B cell (primary cell): ENCODE results near the gene SP100. TPM values are rescaled to one million over a fixed set of nuclear protein-coding genes. Genes with fewer than 3 reads are reported as not detected.
A peak's percentile ranks its signal among the peaks of the same experiment; 100 is the strongest.

Experiments used
- ATAC-seq: fragments of 200-7000 bp; cut with Tn5 transposase; one replicate; pipeline ENCODE4 v1.10.0; 2021; ENCODE audit warnings: low read depth, mild to moderate bottlenecking, moderate number of reproducible peaks, moderate library complexity
- CTCF ChIA-PET: fragments of 350-600 bp; sonication (Branson Sonifier 250); formaldehyde crosslinking; loops from one replicate; lab custom pipeline; 2021; ENCODE audit warnings: antibody characterized with exemption, inconsistent platforms; lab: Charles Lee
- POLR2A ChIA-PET: fragments of 350-600 bp; sonication (Branson Sonifier 250); formaldehyde crosslinking; loops from one replicate; lab custom pipeline; 2021; ENCODE audit warnings: antibody characterized with exemption; lab: Charles Lee
- DNase-seq: peaks from one replicate; pipeline ENCODE4 v3.0.0; 2013
- H2AFZ ChIP-seq: 2 replicates; pipeline ENCODE4 v1.6.1; 2012; ENCODE audit warnings: mild to moderate bottlenecking, low read depth, low read length; ENCODE audit not compliant: insufficient read depth, poor library complexity, severe bottlenecking
- H3K27ac ChIP-seq, 2 donors: 1 replicate in 1 of 2; 2 replicates in 1 of 2; pipeline ENCODE4 v1.5.1; 2012 to 2013; ENCODE audit warnings: low read length in 2 of 2, mild to moderate bottlenecking in 2 of 2, moderate library complexity in 1 of 2
- H3K27me3 ChIP-seq, 4 experiments: fragments of 200-600 bp in 1 of 4; sonication (generic) in 1 of 4; replicated peaks in 1 of 4; 1 replicate in 2 of 4; 2 replicates in 2 of 4; pipeline versions ENCODE4 v1.6.1 to v1.7.0; 2013 to 2016; ENCODE audit warnings: low read length in 3 of 4, mild to moderate bottlenecking in 2 of 4, mixed read lengths in 1 of 4, moderate library complexity in 1 of 4; ENCODE audit not compliant: insufficient read depth in 4 of 4, control insufficient read depth in 3 of 4; ENCODE audit errors: control extremely low read depth in 1 of 4
- H3K36me3 ChIP-seq, 2 experiments: replicated peaks in 1 of 2; 1 replicate in 1 of 2; 2 replicates in 1 of 2; pipeline versions ENCODE4 v1.6.1 to v1.7.1; 2013; ENCODE audit warnings: low read length in 1 of 2; ENCODE audit not compliant: insufficient read depth in 2 of 2, control insufficient read depth in 1 of 2; ENCODE audit errors: control extremely low read depth in 1 of 2, extremely low read depth in 1 of 2
- H3K4me1 ChIP-seq, 2 donors: fragments of 200-600 bp in 1 of 2; sonication (generic) in 1 of 2; 1 replicate in 1 of 2; 2 replicates in 1 of 2; pipeline versions ENCODE4 v1.5.1 to v1.6.1; 2013 to 2017; ENCODE audit warnings: low read length in 2 of 2; ENCODE audit not compliant: control insufficient read depth in 2 of 2, insufficient read depth in 2 of 2
- H3K4me2 ChIP-seq: replicated peaks from 2 replicates; pipeline ENCODE3; 2012; ENCODE audit warnings: mild to moderate bottlenecking, low read depth, low read length; ENCODE audit not compliant: poor library complexity, severe bottlenecking
- H3K4me3 ChIP-seq, 5 experiments: fragments of 200-600 bp in 1 of 5; sonication (generic) in 1 of 5; 1 replicate in 3 of 5; 2 replicates in 2 of 5; pipeline versions ENCODE4 v1.5.1 to v1.7.0; 2011 to 2016; ENCODE audit warnings: low read length in 4 of 5, mild to moderate bottlenecking in 4 of 5, low read depth in 2 of 5, control low read depth in 1 of 5, moderate library complexity in 1 of 5; ENCODE audit not compliant: insufficient read depth in 1 of 5; ENCODE audit errors: control extremely low read depth in 1 of 5, extremely low read depth in 1 of 5
- H3K79me2 ChIP-seq: fragments of 200-600 bp; sonication (generic); one replicate; pipeline ENCODE4 v1.6.0; 2016; ENCODE audit warnings: low read length; ENCODE audit not compliant: control insufficient read depth, insufficient read depth
- H3K9ac ChIP-seq: fragments of 200-600 bp; sonication (generic); 2 replicates; pipeline ENCODE4 v1.6.1; 2017; ENCODE audit warnings: mild to moderate bottlenecking, low read length, moderate library complexity
- H3K9me3 ChIP-seq, 3 donors: one replicate each; pipeline versions ENCODE4 v1.6.1 to v1.7.1; 2013; ENCODE audit warnings: low read length in 2 of 3; ENCODE audit not compliant: control insufficient read depth in 2 of 3, insufficient read depth in 1 of 3; ENCODE audit errors: control extremely low read depth in 1 of 3
- H4K20me1 ChIP-seq: 2 replicates; pipeline ENCODE4 v1.6.0; 2012; ENCODE audit warnings: mild to moderate bottlenecking, low read length; ENCODE audit not compliant: insufficient read depth, control insufficient read depth, poor library complexity, severe bottlenecking
- H3K27ac Mint-ChIP-seq: one replicate; pipeline ENCODE4 v1.8.0; 2021; ENCODE audit warnings: mixed read lengths
- H3K27me3 Mint-ChIP-seq: one replicate; pipeline ENCODE4 v1.8.0; 2021; ENCODE audit warnings: mixed read lengths
- H3K4me1 Mint-ChIP-seq: one replicate; pipeline ENCODE4 v1.8.0; 2021; ENCODE audit warnings: mixed read lengths
- H3K4me3 Mint-ChIP-seq: one replicate; pipeline ENCODE4 v1.8.0; 2021; ENCODE audit warnings: mixed read lengths
- H3K9me3 Mint-ChIP-seq: one replicate; pipeline ENCODE4 v1.8.0; 2022; ENCODE audit warnings: mixed read lengths; ENCODE audit not compliant: insufficient read depth
- EZH2 ChIP-seq: IDR thresholded peaks from 2 replicates; pipeline ENCODE4 v1.6.1; 2012; ENCODE audit warnings: borderline replicate concordance, low read depth, mild to moderate bottlenecking, moderate library complexity, low read length; ENCODE audit not compliant: insufficient read depth, poor library complexity, severe bottlenecking
- WGBS: methylation state at CpG from one replicate; pipeline ENCODE4 v1.1.5; 2013; ENCODE audit warnings: missing lambda C conversion rate; ENCODE audit not compliant: insufficient coverage; 5-methylcytosine and 5-hydroxymethylcytosine counted together
- intact Hi-C: fragments of 100-400 bp; cut with micrococcal nuclease; formaldehyde crosslinking; loops from one replicate; pipeline ENCODE4 v1.10.0; 2022
- polyA plus RNA-seq: library from polyadenylated mRNA; depleted of rRNA; stranded (reverse); fragments of >200 nt; gene quantifications from 2 replicates; pipeline ENCODE4 v1.2.3, GENCODE V29; 2012
- total RNA-seq, 2 donors: library from RNA; stranded (reverse); fragments of 120-200 nt in 1 of 2; gene quantifications; 1 replicate in 1 of 2; 2 replicates in 1 of 2; pipeline versions ENCODE4 v1.2.3 to v1.2.4, GENCODE V29; 2013 to 2022
- TF ChIP-seq, protein P1 (sequence below): fragments of 200-600 bp; IDR thresholded peaks from one replicate; pipeline ENCODE4 v1.8.0; 2022; ENCODE audit warnings: antibody characterized with exemption, mild to moderate bottlenecking

SP100 gene
- total and polyA plus RNA-seq, 2 donors (not counting 1 experiment from before 2014, with no cell fraction given), result 209 to 554 TPM

DNA sequence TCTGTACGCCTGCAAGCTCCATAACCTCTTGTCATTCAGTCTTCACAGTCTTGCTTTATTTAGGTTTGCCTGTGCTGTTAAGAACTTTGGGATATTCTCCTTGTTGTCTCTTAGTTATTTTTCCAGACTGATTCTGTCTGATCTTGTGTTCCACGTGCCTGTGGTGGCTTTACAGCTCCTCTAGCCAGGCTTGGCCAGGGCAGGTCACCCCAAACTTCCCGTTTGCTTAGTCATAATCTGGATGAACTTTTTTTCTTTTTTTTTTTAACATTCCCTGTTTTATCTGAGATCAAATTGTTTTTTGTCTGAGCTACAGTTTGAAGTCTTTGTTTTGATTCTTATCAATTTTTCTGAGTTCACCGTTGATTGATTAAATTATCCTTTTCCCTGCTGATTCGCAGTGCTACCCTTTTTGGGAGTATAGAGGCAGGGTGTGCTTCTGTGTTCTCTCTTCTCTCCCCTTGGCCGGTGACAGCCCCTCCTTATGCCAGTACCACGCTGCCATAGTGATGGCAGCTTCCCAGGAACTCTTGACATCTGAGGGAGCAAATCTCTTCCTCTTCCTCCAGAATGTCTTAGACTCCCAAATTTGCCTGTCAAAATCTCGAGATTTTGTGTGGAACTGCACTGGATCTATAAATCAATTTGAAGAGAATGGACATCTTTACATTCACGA is 2.5 kb downstream of the SP100 start:
- Mint-ChIP-seq H3K4me3 (peak overlapping the region; percentile 85), H3K9me3 (no peaks in the 10 kb centered on the region), H3K4me1 (peaks cover 78% of the 10 kb centered on the region), H3K27ac (peak overlapping the region; percentile 92), H3K27me3 (no peaks in the 10 kb centered on the region)
- no peaks in the 10 kb centered on the region for H3K27me3 ChIP-seq
- ATAC-seq, result no peak
- H4K20me1 ChIP-seq, result peaks cover 12% of the 10 kb centered on the region
- intact Hi-C loops, result loop anchor here (5.0 kb wide), 1 partner anchor 351 kb away; the partner anchor contains the start of gene SLC16A14
- no peak for DNase-seq
- peak overlapping the region; percentile 74 for H3K4me2 ChIP-seq
- TF ChIP-seq, protein P1, sequence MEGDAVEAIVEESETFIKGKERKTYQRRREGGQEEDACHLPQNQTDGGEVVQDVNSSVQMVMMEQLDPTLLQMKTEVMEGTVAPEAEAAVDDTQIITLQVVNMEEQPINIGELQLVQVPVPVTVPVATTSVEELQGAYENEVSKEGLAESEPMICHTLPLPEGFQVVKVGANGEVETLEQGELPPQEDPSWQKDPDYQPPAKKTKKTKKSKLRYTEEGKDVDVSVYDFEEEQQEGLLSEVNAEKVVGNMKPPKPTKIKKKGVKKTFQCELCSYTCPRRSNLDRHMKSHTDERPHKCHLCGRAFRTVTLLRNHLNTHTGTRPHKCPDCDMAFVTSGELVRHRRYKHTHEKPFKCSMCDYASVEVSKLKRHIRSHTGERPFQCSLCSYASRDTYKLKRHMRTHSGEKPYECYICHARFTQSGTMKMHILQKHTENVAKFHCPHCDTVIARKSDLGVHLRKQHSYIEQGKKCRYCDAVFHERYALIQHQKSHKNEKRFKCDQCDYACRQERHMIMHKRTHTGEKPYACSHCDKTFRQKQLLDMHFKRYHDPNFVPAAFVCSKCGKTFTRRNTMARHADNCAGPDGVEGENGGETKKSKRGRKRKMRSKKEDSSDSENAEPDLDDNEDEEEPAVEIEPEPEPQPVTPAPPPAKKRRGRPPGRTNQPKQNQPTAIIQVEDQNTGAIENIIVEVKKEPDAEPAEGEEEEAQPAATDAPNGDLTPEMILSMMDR, result no peak
- no peak for TF ChIP-seq EZH2
- peaks cover 63 to 70% of the 10 kb centered on the region in 2 donors for H3K4me1 ChIP-seq
- peaks cover 5 to 37% of the 10 kb centered on the region in 2 experiments for H3K36me3 ChIP-seq
- H3K9me3 ChIP-seq, result no peaks in the 10 kb centered on the region
- H3K9ac ChIP-seq, result peak overlapping the region; percentile 81
- H2AFZ ChIP-seq, result no peak overlapping the region
- peak overlapping the region; percentile 31 to 86 for H3K27ac ChIP-seq
- H3K79me2 ChIP-seq, result peaks cover 86% of the 10 kb centered on the region
- POLR2A ChIA-PET, result interaction anchor here (0.7 to 0.9 kb wide), 3 partner anchors 13 to 184 kb away, joined by 3 read pairs; no protein-coding TSS in a partner anchor
- CTCF ChIA-PET, result interaction anchor here (0.5 to 1.5 kb wide), 5 partner anchors 28 to 380 kb away, joined by 3 read pairs; no protein-coding TSS in a partner anchor
- peak overlapping the region; percentile 74 to 99 (median 76) for H3K4me3 ChIP-seq
- 17% methylated on average over 1 of the region's 9 CpGs for WGBS

DNA sequence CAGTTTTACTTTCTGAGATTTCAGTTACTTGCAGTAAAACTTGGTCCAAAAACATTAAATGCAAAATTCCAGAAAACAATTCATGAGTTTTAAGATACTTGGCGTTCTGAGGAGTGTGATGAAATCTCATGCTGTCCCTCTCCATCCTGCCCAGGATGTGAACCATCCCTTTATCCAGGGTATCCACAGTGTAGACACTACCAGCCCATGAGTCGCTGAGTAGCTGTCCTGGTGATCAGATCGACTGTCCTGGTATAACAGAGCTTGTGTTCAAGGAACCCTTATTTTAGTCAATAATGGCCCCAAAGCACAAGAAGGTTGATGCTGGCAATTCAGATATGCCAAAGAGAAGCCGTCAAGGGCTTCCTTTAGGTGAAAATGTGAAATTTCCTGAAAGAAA is 3.2 kb downstream of the SP100 start:
- peak overlapping the region; percentile 85 for H3K4me3 Mint-ChIP-seq
- WGBS, result 67% methylated on average over 1 of the region's 4 CpGs

More for the DNA sequence above, 3.2 kb downstream of the SP100 start:
- no peaks in the 10 kb centered on the region for H3K9me3 ChIP-seq
- peak overlapping the region; percentile 33 to 99 (median 75) for H3K4me3 ChIP-seq
- H3K27ac Mint-ChIP-seq, result peak overlapping the region; percentile 83
- no peaks in the 10 kb centered on the region for H3K27me3 ChIP-seq
- peaks cover 5 to 44% of the 10 kb centered on the region in 2 experiments for H3K36me3 ChIP-seq
- no peak overlapping the region for H2AFZ ChIP-seq
- peak overlapping the region; percentile 81 for H3K9ac ChIP-seq
- TF ChIP-seq EZH2, result no peak
- peaks cover 93% of the 10 kb centered on the region for H3K79me2 ChIP-seq
- H3K4me1 ChIP-seq, result peaks cover 63 to 70% of the 10 kb centered on the region in 2 donors
- peaks cover 78% of the 10 kb centered on the region for H3K4me1 Mint-ChIP-seq
- ChIA-PET CTCF (no interaction called here), POLR2A (no interaction called here)
- no peak for ATAC-seq
- H3K27ac ChIP-seq, result peak overlapping the region in 1 of 2 donors; percentile 86
- H3K4me2 ChIP-seq, result peak overlapping the region; percentile 74
- peaks cover 17% of the 10 kb centered on the region for H4K20me1 ChIP-seq
- intact Hi-C loops, result loop anchor here (5.0 kb wide), 1 partner anchor 352 kb away; the partner anchor contains the start of gene SLC16A14
- no peaks in the 10 kb centered on the region for H3K27me3 Mint-ChIP-seq
- H3K9me3 Mint-ChIP-seq, result no peaks in the 10 kb centered on the region
- DNase-seq, result no peak
